Measurements from ENCODE around the gene NCOA5. TPM values are rescaled to one million over a fixed set of nuclear protein-coding genes. Genes with fewer than 3 reads are reported as not detected.

Gene NCOA5
- total RNA-seq, 2 donors from 2014 or later, result 14.5 to 15.0 TPM

DNA sequence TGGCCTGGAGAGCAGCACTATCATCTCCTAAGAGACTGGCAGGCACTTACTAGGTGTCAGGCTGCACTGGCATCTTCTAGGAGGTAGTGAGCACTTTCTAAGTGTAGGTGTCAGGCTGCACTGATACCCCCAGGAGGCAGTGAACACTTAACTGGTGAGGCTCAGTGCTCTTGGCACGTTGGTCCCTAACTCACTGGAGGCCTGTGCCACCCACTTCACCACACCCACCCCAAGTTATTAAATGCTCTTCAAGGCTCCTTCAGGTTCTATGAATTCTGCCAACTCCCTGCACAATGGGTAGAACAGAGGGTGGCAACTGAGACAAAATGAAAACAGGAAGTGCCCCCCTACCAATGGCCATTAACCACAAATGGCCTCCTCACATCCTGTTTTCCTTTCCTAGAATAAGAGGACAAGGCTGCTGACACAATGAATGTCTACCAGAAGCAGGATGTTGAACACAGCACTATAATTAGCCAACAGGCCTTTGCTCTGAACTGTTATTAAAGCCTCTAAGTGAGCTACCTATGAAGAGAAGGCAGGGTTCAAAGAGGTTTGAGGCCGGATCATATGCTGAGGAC, 29.4 kb downstream of the NCOA5 start:
- ATAC-seq (peak; percentile 33), DNase-seq (no peak)
- H3K4me3 Mint-ChIP-seq, result peak overlapping the region; percentile 25
- no peaks in the 10 kb centered on the region for H3K9me3 ChIP-seq (ENCODE audit: control insufficient read depth, low read length, poor library complexity, severe bottlenecking)
- H3K27ac Mint-ChIP-seq, result no peak overlapping the region
- H3K36me3 Mint-ChIP-seq (ENCODE audit: low read depth), result peaks cover 21% of the 10 kb centered on the region
- H3K27me3 Mint-ChIP-seq, result peaks cover 6% of the 10 kb centered on the region
- peaks cover 51% of the 10 kb centered on the region for H3K4me1 Mint-ChIP-seq

DNA sequence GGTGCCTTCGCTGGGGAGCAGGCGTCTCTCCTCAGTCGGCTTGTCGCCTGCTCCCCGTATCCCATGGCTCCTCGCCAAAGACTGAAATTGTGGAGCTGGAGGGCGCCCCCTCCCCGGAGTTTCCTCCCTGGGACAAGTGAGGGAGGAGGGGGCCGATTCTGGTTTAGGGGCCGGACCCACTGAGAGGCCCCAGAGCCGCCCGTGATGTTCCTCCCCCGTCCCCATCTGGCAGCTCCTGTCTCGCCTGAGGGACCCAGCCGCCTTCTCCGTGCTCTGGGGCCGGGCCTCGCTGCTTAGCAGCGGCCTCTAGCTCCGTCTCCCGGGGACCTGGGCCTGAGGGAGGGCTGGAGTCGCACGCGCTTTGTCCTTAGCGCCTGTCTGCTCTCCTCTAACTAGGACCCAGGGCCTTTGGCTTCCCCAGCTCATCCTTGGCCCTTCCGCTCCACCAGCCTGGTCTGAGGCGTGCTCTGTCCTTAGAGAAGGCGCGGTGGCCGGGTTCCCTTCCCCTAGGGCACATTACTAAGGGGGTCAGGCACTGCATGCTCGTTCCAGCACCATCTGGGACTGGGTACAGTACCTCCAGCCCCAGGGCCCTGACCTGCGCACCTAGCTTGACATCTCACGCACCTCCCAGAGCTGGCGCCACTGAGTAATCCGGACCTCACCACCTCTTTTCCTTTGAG, 31.0 kb downstream of the NCOA5 start:
- H3K9me3 ChIP-seq (ENCODE audit: control insufficient read depth, low read length, poor library complexity, severe bottlenecking), result no peaks in the 10 kb centered on the region
- peaks cover 12% of the 10 kb centered on the region for H3K36me3 Mint-ChIP-seq (ENCODE audit: low read depth)
- DNase-seq, result no peak
- peak overlapping the region; percentile 74 for H3K4me3 Mint-ChIP-seq
- ATAC-seq, result peak; percentile 15
- no peak overlapping the region for H3K27ac Mint-ChIP-seq
- H3K4me1 Mint-ChIP-seq, result peaks cover 45% of the 10 kb centered on the region
- peaks cover 6% of the 10 kb centered on the region for H3K27me3 Mint-ChIP-seq

DNA sequence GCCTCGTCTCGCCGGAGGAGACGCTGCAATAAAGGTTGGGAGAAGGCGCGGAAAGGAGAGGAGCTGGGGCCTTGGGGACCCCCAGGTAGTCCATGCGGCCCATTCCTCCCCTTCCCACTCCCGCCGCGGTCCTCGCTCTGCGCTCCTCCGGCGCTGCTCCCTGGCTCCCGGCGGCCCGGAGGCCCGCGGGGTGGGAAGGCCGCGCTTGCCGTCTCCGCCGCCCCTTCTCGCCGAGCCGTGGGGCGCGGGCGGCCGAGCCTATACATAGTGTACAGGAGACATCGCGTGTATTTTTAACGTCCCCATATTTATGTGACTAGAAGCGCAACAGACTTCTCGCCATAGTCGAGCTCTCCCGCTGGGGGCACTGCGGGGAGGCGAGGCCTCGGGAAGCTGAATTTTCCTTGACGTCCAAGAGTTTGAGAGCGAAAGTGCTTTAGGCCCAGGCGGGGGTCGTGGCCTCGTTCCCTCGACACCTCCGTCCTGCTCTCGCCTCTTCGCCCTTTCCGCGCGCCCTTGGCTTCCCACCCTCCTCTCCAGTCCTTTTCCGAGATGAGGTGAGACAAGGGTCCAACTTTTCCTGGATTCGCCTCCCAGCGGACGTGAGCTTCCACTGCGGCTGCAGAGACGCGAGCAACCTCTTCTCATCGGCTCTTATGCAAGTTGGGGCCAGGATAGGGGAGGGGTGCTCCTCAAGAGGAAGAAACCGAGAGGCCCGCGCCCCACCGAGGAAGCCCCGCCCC, 31.7 kb downstream of the NCOA5 start:
- ATAC-seq (peak; percentile 56), DNase-seq (no peak)
- H3K9me3 ChIP-seq (ENCODE audit: control insufficient read depth, low read length, poor library complexity, severe bottlenecking), result no peaks in the 10 kb centered on the region
- Mint-ChIP-seq H3K27ac (no peak overlapping the region), H3K36me3 (ENCODE audit: low read depth) (peaks cover 7% of the 10 kb centered on the region), H3K27me3 (peaks cover 6% of the 10 kb centered on the region), H3K4me3 (peak overlapping the region; percentile 74), H3K4me1 (peaks cover 43% of the 10 kb centered on the region)

DNA sequence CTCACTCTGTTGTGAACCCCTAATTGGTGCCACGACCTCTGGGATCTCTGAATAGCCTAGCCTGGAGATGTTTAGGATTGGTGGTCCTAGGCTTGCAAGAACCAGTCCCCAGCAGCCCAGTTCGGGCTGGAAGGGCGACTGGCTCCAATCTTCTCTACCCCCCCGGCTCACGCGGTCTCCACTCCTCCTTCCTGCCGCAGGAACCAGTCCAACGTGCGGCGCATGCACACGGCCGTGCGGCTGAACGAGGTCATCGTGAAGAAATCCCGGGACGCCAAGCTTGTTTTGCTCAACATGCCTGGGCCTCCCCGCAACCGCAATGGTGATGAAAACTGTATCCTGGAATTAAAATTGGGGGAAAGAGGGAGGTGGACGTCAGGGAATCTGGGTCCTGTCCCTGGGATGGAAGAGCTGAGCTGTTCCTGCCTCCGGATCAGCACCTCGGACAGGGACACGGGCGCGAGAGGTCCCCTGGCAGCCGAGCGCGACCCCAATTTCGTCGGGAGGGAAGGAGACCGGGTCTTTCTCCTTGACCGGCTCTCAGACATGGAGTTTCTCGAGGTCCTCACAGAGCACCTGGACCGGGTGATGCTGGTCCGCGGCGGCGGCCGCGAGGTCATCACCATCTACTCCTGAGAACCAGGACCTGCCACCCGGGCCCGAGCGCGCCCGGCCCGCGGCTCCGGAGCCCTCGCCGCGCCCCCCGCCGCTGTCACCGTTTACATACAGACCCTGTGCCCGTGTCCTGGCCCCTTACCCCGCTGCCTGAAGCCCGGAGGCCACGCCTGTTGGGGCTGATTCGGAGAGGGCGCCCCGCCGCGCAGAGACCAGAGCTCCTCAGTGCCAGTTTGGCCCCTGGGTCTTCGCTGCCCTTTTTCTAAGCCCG, 32.5 kb downstream of the NCOA5 start:
- ATAC-seq, result no peak
- DNase-seq, result no peak
- H3K4me1 Mint-ChIP-seq, result peaks cover 35% of the 10 kb centered on the region
- H3K4me3 Mint-ChIP-seq, result no peak overlapping the region
- no peak overlapping the region for H3K27ac Mint-ChIP-seq
- peaks cover 5% of the 10 kb centered on the region for H3K36me3 Mint-ChIP-seq (ENCODE audit: low read depth)
- H3K9me3 ChIP-seq (ENCODE audit: control insufficient read depth, low read length, poor library complexity, severe bottlenecking), result no peaks in the 10 kb centered on the region
- peaks cover 6% of the 10 kb centered on the region for H3K27me3 Mint-ChIP-seq

DNA sequence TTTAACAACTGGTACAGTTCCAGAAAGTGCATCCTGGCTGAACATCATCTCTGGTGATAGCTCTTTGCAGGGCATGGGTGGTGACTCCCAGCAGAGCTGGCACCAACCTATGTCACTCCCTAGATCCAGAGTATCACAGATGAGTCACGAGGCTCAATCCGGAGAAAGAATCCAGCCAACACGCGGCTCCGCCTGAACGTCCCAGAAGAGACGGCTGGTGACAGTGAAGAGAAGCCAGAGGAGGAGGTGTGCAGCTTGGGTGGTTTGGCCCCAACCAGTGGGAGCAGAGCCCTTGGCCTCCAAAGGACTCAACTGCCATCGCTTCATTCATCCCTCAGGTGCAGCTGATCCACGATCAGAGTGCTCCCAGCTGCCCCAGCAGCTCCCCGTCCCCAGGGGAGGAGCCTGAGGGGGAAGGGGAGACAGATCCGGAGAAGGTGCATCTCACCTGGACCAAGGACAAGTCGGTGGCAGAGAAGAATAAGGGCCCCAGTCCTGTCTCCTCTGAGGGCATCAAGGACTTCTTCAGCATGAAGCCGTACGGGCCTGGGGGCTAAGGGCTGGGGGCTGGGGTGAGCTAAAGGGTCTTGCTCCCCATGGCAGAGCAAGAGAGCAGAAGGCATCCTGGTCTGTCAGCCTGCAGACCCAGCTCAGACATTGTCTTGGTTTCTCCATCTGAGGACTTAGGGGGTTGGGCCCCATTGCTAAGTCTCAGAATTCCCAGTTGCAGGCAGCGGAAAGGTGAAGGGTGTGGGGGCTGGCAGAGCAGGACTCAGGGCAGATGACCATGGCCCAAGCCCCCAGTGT, 33.5 kb downstream of the NCOA5 start:
- DNase-seq (no peak), ATAC-seq (no peak)
- H3K4me3 Mint-ChIP-seq, result no peak overlapping the region
- H3K4me1 Mint-ChIP-seq, result peaks cover 27% of the 10 kb centered on the region
- peaks cover 2% of the 10 kb centered on the region for H3K36me3 Mint-ChIP-seq (ENCODE audit: low read depth)
- H3K27me3 Mint-ChIP-seq, result peaks cover 14% of the 10 kb centered on the region
- no peaks in the 10 kb centered on the region for H3K9me3 ChIP-seq (ENCODE audit: control insufficient read depth, low read length, poor library complexity, severe bottlenecking)
- no peak overlapping the region for H3K27ac Mint-ChIP-seq

DNA sequence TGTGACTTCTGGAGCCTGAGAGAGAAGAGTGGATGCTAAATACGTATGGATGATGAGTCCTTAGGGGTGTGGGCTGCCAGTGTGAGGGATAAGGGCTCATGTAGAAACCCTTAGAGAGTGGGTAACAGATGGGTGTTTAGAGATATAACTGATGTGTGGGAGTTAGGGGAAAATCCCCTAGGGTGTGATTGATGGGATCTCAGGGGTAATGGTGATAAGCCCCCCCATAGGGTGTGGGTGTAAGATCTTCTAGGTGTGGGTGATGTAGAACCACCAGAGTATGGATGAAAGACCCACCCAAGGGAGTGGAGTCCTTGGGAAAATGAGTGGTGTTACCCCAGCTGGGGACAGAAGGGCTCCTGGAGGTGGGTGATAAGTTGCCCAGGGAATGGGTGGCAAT, 34.5 kb downstream of the NCOA5 start:
- Mint-ChIP-seq H3K4me1 (peaks cover 18% of the 10 kb centered on the region), H3K27me3 (peaks cover 18% of the 10 kb centered on the region), H3K27ac (no peak overlapping the region), H3K4me3 (no peak overlapping the region), H3K36me3 (ENCODE audit: low read depth) (peaks cover under 1% of the 10 kb centered on the region)
- no peaks in the 10 kb centered on the region for H3K9me3 ChIP-seq (ENCODE audit: control insufficient read depth, low read length, poor library complexity, severe bottlenecking)
- DNase-seq, result no peak
- no peak for ATAC-seq

DNA sequence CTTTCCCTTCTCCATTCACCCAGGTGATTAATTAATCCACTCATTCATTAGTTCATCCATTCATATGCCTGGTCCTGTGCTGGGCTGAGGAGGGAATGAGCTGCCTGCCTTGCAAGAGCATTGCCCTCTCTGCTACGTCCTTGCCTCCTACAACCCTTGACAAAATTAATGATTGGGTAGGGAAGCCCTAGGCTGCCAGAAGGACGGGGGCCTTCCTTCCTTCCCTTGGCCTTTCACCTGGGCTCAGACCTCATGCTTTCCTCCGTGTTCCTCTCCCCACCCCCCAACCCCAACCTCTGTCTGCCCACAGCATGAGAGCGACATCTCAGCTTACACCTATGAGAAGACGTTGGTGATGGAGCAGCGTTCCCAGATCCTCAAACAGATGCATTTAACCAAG, 35.2 kb downstream of the NCOA5 start:
- peaks cover 15% of the 10 kb centered on the region for H3K4me1 Mint-ChIP-seq
- H3K9me3 ChIP-seq (ENCODE audit: control insufficient read depth, low read length, poor library complexity, severe bottlenecking), result no peaks in the 10 kb centered on the region
- H3K27me3 Mint-ChIP-seq, result peaks cover 14% of the 10 kb centered on the region
- no peak overlapping the region for H3K27ac Mint-ChIP-seq
- ATAC-seq (no peak), DNase-seq (no peak)
- H3K36me3 Mint-ChIP-seq (ENCODE audit: low read depth), result no peaks in the 10 kb centered on the region
- H3K4me3 Mint-ChIP-seq, result no peak overlapping the region

DNA sequence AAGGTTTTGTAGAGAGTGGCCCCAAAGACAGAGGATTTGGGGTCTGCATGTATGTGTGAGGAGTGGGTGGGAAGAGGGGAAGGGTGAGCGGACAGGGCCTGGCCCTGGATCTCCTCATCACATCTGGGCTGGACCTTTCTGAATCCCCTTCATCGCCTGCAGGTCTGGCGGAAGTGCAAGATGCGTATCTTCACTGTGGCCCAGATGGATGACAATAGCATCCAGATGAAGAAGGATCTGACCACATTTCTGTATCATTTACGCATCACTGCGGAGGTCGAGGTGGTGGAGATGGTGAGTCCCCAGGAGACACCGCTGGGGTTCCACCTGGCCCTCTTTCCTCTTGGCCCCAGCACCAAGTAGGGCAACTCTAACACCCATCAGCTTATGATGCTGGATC, 36.3 kb downstream of the NCOA5 start:
- Mint-ChIP-seq H3K36me3 (ENCODE audit: low read depth) (no peaks in the 10 kb centered on the region), H3K27ac (no peak overlapping the region), H3K27me3 (peaks cover 23% of the 10 kb centered on the region), H3K4me3 (no peak overlapping the region), H3K4me1 (peaks cover 6% of the 10 kb centered on the region)
- DNase-seq, result no peak
- H3K9me3 ChIP-seq (ENCODE audit: control insufficient read depth, low read length, poor library complexity, severe bottlenecking), result no peaks in the 10 kb centered on the region
- ATAC-seq, result no peak

DNA sequence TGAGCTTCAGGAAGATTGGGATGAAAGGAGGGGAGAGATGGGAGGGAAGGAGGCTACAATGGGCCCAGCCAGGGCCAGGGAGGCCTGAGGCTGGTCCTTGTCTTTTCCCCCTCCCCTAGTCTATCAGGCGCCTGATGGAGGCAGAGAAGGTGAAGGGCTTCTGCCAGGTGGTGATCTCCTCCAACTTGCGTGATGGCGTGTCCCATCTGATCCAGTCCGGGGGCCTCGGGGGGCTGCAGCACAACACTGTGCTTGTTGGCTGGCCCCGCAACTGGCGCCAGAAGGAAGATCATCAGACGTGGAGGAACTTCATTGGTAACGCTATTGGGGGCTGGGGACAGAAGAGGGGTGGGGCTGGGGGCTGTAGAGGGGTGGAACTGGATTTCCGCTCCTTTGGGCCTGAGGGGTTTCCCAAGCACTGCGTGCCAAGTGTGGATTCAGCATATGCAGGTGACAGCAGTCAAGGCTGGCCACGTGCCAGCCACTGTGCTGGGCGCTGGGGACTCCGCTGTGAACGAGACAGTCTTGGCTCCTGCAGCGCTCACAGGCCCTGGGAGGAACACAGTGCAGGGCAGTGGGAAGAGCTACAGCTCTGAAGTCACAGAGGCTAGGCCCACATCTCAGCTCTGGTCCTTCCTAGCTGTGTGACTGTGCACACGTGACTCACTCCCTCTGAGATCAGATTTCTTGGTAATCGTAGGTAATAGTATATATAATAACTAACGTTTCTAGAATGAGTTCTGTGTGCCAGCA, 38.0 kb downstream of the NCOA5 start:
- Mint-ChIP-seq H3K27ac (no peak overlapping the region), H3K4me1 (peaks cover 2% of the 10 kb centered on the region), H3K27me3 (peaks cover 37% of the 10 kb centered on the region), H3K4me3 (no peak overlapping the region), H3K36me3 (ENCODE audit: low read depth) (peaks cover 2% of the 10 kb centered on the region)
- H3K9me3 ChIP-seq (ENCODE audit: control insufficient read depth, low read length, poor library complexity, severe bottlenecking), result no peaks in the 10 kb centered on the region
- ATAC-seq, result no peak
- DNase-seq, result no peak

DNA sequence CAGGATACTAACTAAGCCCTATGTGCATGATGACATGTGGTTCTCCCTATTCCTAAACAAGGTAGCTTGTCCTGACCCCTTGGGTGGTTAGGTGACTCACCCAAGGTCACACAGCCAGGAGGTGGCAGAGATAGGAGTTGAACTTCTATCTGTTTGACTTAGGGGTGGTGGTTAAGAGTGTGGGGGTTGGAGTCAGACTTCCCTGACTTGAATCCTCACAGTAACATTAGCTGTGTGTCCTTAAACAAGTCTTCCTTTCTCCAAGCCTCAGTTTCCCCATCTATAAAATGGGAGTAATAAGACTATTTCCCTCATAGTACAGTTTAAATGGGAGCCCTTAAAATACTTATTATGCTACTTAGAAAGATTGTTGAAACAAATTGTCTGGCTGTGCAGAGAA, 38.9 kb downstream of the NCOA5 start:
- Mint-ChIP-seq H3K4me1 (peaks cover 2% of the 10 kb centered on the region), H3K4me3 (no peak overlapping the region), H3K27ac (no peak overlapping the region), H3K36me3 (ENCODE audit: low read depth) (peaks cover 2% of the 10 kb centered on the region), H3K27me3 (peaks cover 45% of the 10 kb centered on the region)
- H3K9me3 ChIP-seq (ENCODE audit: control insufficient read depth, low read length, poor library complexity, severe bottlenecking), result no peaks in the 10 kb centered on the region
- ATAC-seq (no peak), DNase-seq (no peak)

DNA sequence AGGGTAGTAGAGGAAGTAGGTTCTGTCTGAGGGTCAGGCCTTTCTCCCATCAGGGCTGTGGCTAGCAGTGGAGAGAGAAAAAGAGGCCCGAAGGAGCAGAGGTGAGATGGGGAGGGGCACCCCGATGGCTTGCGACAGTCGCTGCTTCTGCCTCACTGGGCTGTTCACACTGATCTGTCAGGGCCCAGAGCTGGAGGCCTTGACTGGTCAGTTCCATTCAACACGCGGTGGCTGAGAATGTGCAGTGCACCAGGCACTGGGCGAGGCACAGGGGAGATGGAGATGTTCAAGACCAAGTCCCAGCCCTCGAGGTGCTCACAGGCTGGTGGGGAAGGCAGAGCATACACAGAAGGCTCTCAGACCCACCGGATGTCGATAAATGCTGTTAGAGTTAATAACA, 39.3 kb downstream of the NCOA5 start:
- ATAC-seq (no peak), DNase-seq (no peak)
- peaks cover 2% of the 10 kb centered on the region for H3K4me1 Mint-ChIP-seq
- H3K4me3 Mint-ChIP-seq, result no peak overlapping the region
- H3K27me3 Mint-ChIP-seq, result peaks cover 49% of the 10 kb centered on the region
- H3K9me3 ChIP-seq (ENCODE audit: control insufficient read depth, low read length, poor library complexity, severe bottlenecking), result no peaks in the 10 kb centered on the region
- peaks cover 2% of the 10 kb centered on the region for H3K36me3 Mint-ChIP-seq (ENCODE audit: low read depth)
- H3K27ac Mint-ChIP-seq, result no peak overlapping the region

DNA sequence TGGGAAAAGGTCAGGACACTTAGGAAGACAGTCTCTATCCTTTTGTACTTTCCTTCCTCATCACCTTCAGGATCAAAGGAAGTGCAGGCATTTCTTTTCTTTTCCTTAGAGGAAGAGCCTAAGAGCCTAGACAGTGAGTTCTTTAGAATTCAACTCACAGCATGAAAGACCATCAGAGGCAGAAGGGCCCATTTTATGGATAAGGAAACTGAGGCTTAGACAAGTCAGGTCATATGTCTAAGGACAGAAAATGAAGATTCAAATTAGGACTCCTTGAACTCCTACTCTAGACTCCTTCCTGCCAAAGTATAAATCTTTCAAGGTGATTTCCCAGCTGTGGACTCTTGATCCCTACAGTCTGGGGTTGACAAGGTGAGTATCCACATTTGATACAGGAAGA, 39.9 kb downstream of the NCOA5 start:
- Mint-ChIP-seq H3K27me3 (peaks cover 49% of the 10 kb centered on the region), H3K4me1 (peaks cover 2% of the 10 kb centered on the region), H3K36me3 (ENCODE audit: low read depth) (peaks cover 2% of the 10 kb centered on the region), H3K27ac (no peak overlapping the region), H3K4me3 (no peak overlapping the region)
- no peaks in the 10 kb centered on the region for H3K9me3 ChIP-seq (ENCODE audit: control insufficient read depth, low read length, poor library complexity, severe bottlenecking)
- DNase-seq (no peak), ATAC-seq (no peak)

All from T-helper 17 cell (primary cell).